Tibial nerve (tissue), 4 donors: Measurements from ENCODE around the gene ACTL10. TPM values are rescaled to one million over a fixed set of nuclear protein-coding genes. Genes with fewer than 3 reads are reported as not detected.

Experiments
- DNase-seq, 2 donors: peaks; one replicate each; pipeline ENCODE4 v3.0.0-alpha.2; 2019; ENCODE audit warnings: low spot score in 2 of 2
- H3K27ac ChIP-seq, 4 donors: fragments of 200-600 bp; sonication (generic) in 3 of 4; one replicate each; pipeline ENCODE4 v1.5.1; 2017 to 2019; ENCODE audit warnings: mild to moderate bottlenecking in 1 of 4
- H3K27me3 ChIP-seq, 2 donors: fragments of 200-600 bp; sonication (generic) in 1 of 2; one replicate each; pipeline versions ENCODE4 v1.5.1 to v1.6.0; 2017 to 2019
- H3K36me3 ChIP-seq, 3 donors: fragments of 200-600 bp; sonication (generic); one replicate each; pipeline ENCODE4 v1.5.1; 2018 to 2019
- H3K4me1 ChIP-seq, 4 donors: fragments of 200-600 bp; sonication (generic) in 3 of 4; one replicate each; pipeline ENCODE4 v1.5.1; 2017 to 2019
- H3K4me3 ChIP-seq, 4 donors: fragments of 200-600 bp; sonication (generic) in 3 of 4; one replicate each; pipeline ENCODE4 v1.5.1; 2017 to 2019; ENCODE audit warnings: mild to moderate bottlenecking in 1 of 4, moderate library complexity in 1 of 4
- H3K9me3 ChIP-seq, 4 donors: fragments of 200-600 bp; sonication (generic) in 3 of 4; one replicate each; pipeline ENCODE4 v1.5.1; 2017 to 2019
- CTCF ChIP-seq, 5 experiments: fragments of 200-600 bp in 3 of 5; fragments of 450-650 bp in 2 of 5; sonication (generic) in 3 of 5; IDR thresholded peaks; one replicate each; pipeline ENCODE4 v1.5.1; 2016 to 2019; ENCODE audit warnings: antibody characterized with exemption in 5 of 5, mild to moderate bottlenecking in 3 of 5, moderate library complexity in 2 of 5
- EP300 ChIP-seq, 2 donors: sonication (generic); formaldehyde crosslinking; IDR thresholded peaks; one replicate each; pipeline ENCODE4 v1.6.1; 2017; ENCODE audit warnings: antibody characterized with exemption in 2 of 2, mild to moderate bottlenecking in 1 of 2
- POLR2A ChIP-seq, 2 donors: fragments of 450-650 bp; IDR thresholded peaks; one replicate each; pipeline ENCODE4 v1.6.1; 2017; ENCODE audit warnings: antibody characterized with exemption in 2 of 2, mild to moderate bottlenecking in 2 of 2, moderate library complexity in 2 of 2
- WGBS, 2 donors: methylation state at CpG; one replicate each; pipeline ENCODE4 v1.1.5; 2018; 5-methylcytosine and 5-hydroxymethylcytosine counted together
- total RNA-seq, 4 donors: library from RNA; depleted of rRNA; stranded (reverse); fragments of >200 nt; gene quantifications; one replicate each; pipeline ENCODE4 v1.1.0, GENCODE V29; 2016

ACTL10 gene
- total RNA-seq, 4 donors from 2014 or later, result 1.1 to 4.3 (median 3.8) TPM

DNA sequence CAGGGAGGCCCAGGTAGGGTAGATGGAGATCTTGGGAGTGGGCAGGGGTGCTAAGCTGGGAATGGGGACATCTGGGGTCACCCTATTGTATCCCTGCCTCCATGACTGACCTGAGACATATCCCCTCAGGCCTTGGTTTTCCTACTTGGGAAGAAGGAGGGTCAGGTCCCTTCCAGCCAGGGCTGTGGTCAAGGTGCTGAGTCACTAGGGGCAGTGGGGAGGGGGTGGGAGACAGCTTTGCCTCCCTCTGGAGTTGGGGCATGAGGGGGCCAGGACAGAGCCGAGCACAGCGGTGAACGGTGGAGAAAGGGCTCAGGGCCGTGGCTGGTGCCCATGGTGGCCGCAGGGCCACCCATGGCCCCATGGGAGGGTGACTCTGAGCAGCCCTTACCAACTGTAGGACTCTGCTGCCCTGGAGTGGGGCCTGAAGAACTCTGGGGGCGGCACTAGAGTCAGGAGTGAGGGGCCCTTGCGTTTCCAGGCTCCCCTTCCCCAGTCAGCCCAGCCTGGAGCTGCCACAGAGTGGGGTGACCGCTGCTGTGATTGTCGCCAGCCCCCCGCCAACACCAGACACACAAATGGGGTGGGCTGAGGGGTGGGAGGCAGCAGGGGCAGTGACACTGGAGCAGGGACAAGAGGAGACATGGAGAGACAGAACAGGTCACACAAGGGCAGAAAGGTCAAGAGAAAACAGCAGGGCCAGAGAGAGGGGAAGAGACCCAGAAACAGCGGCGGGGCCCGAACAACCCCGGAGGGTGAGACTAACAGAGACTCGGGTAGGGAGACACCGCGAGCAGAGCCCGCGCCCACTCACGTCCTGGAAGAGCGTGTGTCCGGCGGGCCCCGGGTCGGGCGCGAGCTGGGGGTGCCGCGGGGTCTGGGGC lies 6.9 kb downstream of the ACTL10 start:
- H3K27ac ChIP-seq, result peak overlapping the region; percentile 87 to 93 (median 92)
- 9 to 22% methylated on average over 8 to 29 of the region's 29 CpGs for WGBS, 2 donors
- peaks cover 0 to 52% (median 35%) of the 10 kb centered on the region in 4 donors for H3K4me1 ChIP-seq
- H3K4me3 ChIP-seq, result peak overlapping the region; percentile 65 to 88 (median 69)
- H3K9me3 ChIP-seq, result no peaks in the 10 kb centered on the region
- TF ChIP-seq EP300 (IDR thresholded peaks at IDR 0.05) (no peak), POLR2A (IDR thresholded peaks at IDR 0.05) (no peak), CTCF (IDR thresholded peaks at IDR 0.05) (no peak)
- no peak for DNase-seq
- no peaks in the 10 kb centered on the region for H3K27me3 ChIP-seq
- peaks cover 0 to 33% (median 0%) of the 10 kb centered on the region in 3 donors for H3K36me3 ChIP-seq

- TF ChIP-seq CTCF (IDR thresholded peaks at IDR 0.05) (no peak), EP300 (IDR thresholded peaks at IDR 0.05) (peak in 1 of 2 donors; percentile 73), POLR2A (IDR thresholded peaks at IDR 0.05) (peak; percentile 51 to 79)
- WGBS, 2 donors, result 5 to 6% methylated on average over 16 to 36 of the region's 73 CpGs
- H3K27ac ChIP-seq, result peak within 1 kb of the TSS; percentile 87 to 100 (median 93)
- peaks cover 0 to 52% (median 35%) of the 10 kb centered on the region in 4 donors for H3K4me1 ChIP-seq
- DNase-seq, result peak; percentile 78
- peak within 1 kb of the TSS; percentile 65 to 88 (median 69) for H3K4me3 ChIP-seq
- no peaks in the 10 kb centered on the region for H3K9me3 ChIP-seq
- H3K27me3 ChIP-seq, result no peaks in the 10 kb centered on the region
- peaks cover 0 to 24% (median 0%) of the 10 kb centered on the region in 3 donors for H3K36me3 ChIP-seq
These were observed 7.8 kb downstream of the ACTL10 start, which contains the start of gene NECAB3 for GRCh38 chr20:33674294-33675135. Gene NECAB3, minus strand, starts transcription at chr20:33674428. Its CDS starts 76 bp downstream, at chr20:33674352.

DNA sequence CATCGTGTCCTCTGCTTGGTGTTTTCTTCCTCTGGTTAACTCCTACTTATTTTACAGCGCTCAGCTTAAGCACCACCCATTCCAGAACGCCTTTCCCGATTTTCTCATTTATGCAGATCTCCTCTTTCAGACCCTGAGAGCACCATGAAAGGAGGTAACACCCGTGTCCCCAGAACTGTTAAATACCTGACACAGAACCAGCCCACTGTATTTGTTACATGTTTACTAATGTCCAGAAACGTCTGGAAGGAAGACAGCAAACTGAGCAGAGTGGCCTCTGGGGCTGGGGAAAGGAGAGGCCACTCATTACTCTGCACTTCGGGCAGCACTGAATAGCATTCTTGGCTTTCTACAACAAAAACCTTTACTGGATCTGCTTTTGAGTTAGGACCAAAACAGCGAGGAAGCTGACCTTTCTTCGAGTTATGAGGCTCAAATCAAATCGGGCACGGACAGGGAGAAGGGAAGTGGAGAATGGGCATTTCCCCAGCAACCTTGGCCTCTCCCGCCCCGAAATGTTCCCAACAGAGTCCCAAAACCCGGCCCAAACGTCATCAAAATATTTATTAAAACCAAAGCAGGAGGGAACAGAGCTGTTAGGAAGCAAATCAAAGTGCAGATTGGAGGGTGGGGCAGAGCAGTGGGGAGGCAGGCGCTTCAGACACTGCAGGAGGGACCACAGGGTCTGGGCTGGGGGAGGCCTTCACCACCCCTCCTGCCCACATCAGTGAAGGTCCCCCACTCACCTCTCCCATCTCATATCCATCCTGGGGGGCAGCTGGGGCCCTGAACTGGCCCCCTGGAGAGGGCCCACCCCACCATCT lies 8.6 kb downstream of the ACTL10 start:
- WGBS, 2 donors, result 13 to 22% methylated on average over 16 of the region's 16 CpGs
- peak overlapping the region; percentile 87 to 100 (median 93) for H3K27ac ChIP-seq
- peak; percentile 59 to 79 for DNase-seq
- TF ChIP-seq EP300 (IDR thresholded peaks at IDR 0.05) (peak in 1 of 2 donors; percentile 72), CTCF (IDR thresholded peaks at IDR 0.05) (no peak), POLR2A (IDR thresholded peaks at IDR 0.05) (peak in 1 of 2 donors; percentile 52)
- H3K36me3 ChIP-seq, result peaks cover 0 to 16% (median 0%) of the 10 kb centered on the region in 3 donors
- H3K27me3 ChIP-seq, result no peaks in the 10 kb centered on the region
- no peaks in the 10 kb centered on the region for H3K9me3 ChIP-seq
- peaks cover 0 to 52% (median 35%) of the 10 kb centered on the region in 4 donors for H3K4me1 ChIP-seq
- peak overlapping the region in 3 of 4 donors; percentile 65 to 88 (median 67) for H3K4me3 ChIP-seq

DNA sequence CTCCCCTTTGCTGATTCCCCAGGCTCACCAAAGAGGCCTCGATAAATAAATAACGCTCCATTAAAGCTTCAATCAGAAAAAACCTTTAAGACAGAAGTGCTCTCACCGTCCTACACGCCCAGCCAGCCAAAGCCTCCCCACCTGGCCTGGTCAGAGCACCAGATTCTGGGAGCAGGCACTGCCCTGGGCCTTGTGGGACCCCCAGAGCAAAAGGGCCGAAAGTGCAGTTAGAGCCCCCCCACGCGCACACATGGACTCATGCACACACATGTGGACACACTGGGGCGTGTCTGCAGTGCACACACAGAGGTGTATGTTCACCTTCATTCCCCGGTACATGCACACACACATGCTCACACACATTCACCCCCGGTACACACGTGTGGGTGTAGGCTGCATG lies 9.4 kb downstream of the ACTL10 start:
- no peaks in the 10 kb centered on the region for H3K27me3 ChIP-seq
- 85 to 86% methylated on average over 8 to 11 of the region's 11 CpGs for WGBS, 2 donors
- DNase-seq, result no peak

More for the DNA sequence above, 9.4 kb downstream of the ACTL10 start:
- Histone ChIP-seq H3K9me3 (no peaks in the 10 kb centered on the region), H3K4me3 (no peak overlapping the region), H3K27ac (peak overlapping the region; percentile 87 to 100 (median 93)), H3K4me1 (peaks cover 0 to 52% (median 35%) of the 10 kb centered on the region in 4 donors), H3K36me3 (peaks cover 0 to 8% (median 0%) of the 10 kb centered on the region in 3 donors)
- no peak for TF ChIP-seq POLR2A (IDR thresholded peaks at IDR 0.05)
- no peak for TF ChIP-seq CTCF (IDR thresholded peaks at IDR 0.05)
- TF ChIP-seq EP300 (IDR thresholded peaks at IDR 0.05), result no peak
